ENCODE results near the gene GOLGA6L7.

Gene GOLGA6L7

DNA sequence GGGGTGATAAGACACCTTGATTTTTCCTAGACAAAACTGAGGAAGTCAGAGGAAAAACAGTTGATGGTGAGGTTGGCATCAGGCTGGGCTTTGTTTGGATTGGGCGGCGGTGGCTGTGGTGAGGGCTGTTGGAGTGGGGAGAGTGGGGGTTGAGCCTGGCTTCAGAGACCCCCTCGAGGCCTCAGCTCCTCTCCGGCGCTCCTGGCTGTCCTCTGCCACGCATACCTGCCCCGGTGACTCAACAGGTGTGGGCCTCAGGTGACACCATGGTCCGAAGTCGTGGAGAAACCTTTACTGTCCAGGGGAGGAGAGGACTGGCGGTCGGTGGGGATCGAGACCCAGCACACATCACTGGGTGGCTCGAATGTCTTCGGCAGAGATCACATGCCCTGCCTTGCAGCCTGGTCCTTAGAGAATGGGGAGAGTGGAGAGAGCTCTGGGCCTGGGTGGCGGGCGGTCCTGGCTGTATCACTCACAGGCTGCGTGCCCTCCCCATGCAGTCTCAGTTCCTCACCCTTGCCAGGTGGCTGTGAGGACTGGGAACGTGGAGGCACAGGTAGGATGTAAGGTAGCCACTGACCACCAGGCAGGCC lies 40.0 kb upstream of the GOLGA6L7 start:
- TF ChIP-seq TEAD4 (IDR thresholded peaks at IDR 0.05) (no peak), YY1 (IDR thresholded peaks at IDR 0.05; ENCODE audit: low read depth) (no peak), EGR1 (IDR thresholded peaks at IDR 0.05) (no peak), EP300 (IDR thresholded peaks at IDR 0.05; ENCODE audit: borderline replicate concordance) (no peak), RAD21 (IDR thresholded peaks at IDR 0.05; ENCODE audit: low read depth) (no peak), ZBTB7A (IDR thresholded peaks at IDR 0.05; ENCODE audit: low read depth) (no peak), TCF12 (IDR thresholded peaks at IDR 0.05; ENCODE audit: low read depth) (no peak), NFIC (IDR thresholded peaks at IDR 0.05) (no peak), CREB1 (IDR thresholded peaks at IDR 0.05; ENCODE audit: low read depth) (no peak), CEBPB (IDR thresholded peaks at IDR 0.05) (no peak), TAF1 (IDR thresholded peaks at IDR 0.05; ENCODE audit: low read depth) (no peak), FOXM1 (IDR thresholded peaks at IDR 0.05; ENCODE audit: borderline replicate concordance, low read depth) (no peak)
- TF ChIP-seq, protein P1, sequence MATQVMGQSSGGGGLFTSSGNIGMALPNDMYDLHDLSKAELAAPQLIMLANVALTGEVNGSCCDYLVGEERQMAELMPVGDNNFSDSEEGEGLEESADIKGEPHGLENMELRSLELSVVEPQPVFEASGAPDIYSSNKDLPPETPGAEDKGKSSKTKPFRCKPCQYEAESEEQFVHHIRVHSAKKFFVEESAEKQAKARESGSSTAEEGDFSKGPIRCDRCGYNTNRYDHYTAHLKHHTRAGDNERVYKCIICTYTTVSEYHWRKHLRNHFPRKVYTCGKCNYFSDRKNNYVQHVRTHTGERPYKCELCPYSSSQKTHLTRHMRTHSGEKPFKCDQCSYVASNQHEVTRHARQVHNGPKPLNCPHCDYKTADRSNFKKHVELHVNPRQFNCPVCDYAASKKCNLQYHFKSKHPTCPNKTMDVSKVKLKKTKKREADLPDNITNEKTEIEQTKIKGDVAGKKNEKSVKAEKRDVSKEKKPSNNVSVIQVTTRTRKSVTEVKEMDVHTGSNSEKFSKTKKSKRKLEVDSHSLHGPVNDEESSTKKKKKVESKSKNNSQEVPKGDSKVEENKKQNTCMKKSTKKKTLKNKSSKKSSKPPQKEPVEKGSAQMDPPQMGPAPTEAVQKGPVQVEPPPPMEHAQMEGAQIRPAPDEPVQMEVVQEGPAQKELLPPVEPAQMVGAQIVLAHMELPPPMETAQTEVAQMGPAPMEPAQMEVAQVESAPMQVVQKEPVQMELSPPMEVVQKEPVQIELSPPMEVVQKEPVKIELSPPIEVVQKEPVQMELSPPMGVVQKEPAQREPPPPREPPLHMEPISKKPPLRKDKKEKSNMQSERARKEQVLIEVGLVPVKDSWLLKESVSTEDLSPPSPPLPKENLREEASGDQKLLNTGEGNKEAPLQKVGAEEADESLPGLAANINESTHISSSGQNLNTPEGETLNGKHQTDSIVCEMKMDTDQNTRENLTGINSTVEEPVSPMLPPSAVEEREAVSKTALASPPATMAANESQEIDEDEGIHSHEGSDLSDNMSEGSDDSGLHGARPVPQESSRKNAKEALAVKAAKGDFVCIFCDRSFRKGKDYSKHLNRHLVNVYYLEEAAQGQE (IDR thresholded peaks at IDR 0.05; ENCODE audit: low read depth) = no peak
- TF ChIP-seq, protein P2, sequence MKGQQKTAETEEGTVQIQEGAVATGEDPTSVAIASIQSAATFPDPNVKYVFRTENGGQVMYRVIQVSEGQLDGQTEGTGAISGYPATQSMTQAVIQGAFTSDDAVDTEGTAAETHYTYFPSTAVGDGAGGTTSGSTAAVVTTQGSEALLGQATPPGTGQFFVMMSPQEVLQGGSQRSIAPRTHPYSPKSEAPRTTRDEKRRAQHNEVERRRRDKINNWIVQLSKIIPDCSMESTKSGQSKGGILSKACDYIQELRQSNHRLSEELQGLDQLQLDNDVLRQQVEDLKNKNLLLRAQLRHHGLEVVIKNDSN (IDR thresholded peaks at IDR 0.05) = no peak
- TF ChIP-seq, protein P3, sequence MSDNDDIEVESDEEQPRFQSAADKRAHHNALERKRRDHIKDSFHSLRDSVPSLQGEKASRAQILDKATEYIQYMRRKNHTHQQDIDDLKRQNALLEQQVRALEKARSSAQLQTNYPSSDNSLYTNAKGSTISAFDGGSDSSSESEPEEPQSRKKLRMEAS (IDR thresholded peaks at IDR 0.05) = no peak

DNA sequence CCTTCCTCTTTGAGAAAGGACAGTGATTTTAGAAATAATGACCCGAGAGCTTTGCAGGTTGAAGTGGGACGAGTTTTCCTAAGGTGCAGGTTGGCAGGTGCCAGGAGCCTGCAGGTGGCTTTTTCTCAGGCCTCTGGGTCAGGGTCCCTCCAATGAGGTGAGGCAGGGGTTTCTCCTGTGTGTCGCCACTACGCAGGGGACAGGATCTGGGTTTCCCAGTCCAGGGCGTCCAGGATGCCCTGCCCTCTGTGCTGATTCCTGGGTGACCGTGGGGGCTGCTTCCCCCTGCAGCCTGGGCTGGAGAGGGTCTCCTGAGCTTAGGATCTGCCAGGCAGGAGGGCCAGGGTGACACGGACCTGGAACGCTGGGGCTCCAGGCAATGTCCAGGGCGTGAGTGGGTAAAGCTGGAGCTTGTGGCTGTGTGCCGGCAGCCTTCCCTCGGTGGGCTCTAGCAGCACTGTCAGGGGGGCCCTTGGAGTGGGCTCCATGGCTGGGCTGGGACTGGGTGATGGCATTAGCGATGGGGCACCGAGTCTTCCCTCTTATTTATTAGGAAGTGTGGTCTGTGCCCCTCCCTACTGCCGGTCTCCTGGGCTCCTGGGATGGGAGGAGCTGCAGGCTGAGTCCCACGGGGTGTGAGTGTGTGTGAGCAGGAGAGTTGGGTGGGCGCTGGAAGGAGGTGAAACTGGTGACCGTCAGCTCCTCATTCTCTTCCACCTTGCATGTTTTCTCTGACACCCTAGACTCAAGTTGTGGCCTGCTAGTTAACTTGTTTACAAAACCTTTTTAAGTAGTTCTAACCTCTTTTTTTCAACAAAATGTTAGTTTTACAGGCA lies 39.1 kb upstream of the GOLGA6L7 start:
- TF ChIP-seq, protein P3 (IDR thresholded peaks at IDR 0.05) = no peak
- TF ChIP-seq, protein P2 (IDR thresholded peaks at IDR 0.05) = no peak
- TF ChIP-seq EP300 (IDR thresholded peaks at IDR 0.05; ENCODE audit: borderline replicate concordance) (no peak), ZBTB7A (IDR thresholded peaks at IDR 0.05; ENCODE audit: low read depth) (no peak), CEBPB (IDR thresholded peaks at IDR 0.05) (no peak), NFIC (IDR thresholded peaks at IDR 0.05) (no peak), FOXM1 (IDR thresholded peaks at IDR 0.05; ENCODE audit: borderline replicate concordance, low read depth) (no peak), EGR1 (IDR thresholded peaks at IDR 0.05) (no peak), RAD21 (IDR thresholded peaks at IDR 0.05; ENCODE audit: low read depth) (no peak), TEAD4 (IDR thresholded peaks at IDR 0.05) (no peak), CREB1 (IDR thresholded peaks at IDR 0.05; ENCODE audit: low read depth) (no peak), YY1 (IDR thresholded peaks at IDR 0.05; ENCODE audit: low read depth) (no peak), TAF1 (IDR thresholded peaks at IDR 0.05; ENCODE audit: low read depth) (no peak), TCF12 (IDR thresholded peaks at IDR 0.05; ENCODE audit: low read depth) (no peak)
- TF ChIP-seq, protein P1 (IDR thresholded peaks at IDR 0.05; ENCODE audit: low read depth) = no peak

DNA sequence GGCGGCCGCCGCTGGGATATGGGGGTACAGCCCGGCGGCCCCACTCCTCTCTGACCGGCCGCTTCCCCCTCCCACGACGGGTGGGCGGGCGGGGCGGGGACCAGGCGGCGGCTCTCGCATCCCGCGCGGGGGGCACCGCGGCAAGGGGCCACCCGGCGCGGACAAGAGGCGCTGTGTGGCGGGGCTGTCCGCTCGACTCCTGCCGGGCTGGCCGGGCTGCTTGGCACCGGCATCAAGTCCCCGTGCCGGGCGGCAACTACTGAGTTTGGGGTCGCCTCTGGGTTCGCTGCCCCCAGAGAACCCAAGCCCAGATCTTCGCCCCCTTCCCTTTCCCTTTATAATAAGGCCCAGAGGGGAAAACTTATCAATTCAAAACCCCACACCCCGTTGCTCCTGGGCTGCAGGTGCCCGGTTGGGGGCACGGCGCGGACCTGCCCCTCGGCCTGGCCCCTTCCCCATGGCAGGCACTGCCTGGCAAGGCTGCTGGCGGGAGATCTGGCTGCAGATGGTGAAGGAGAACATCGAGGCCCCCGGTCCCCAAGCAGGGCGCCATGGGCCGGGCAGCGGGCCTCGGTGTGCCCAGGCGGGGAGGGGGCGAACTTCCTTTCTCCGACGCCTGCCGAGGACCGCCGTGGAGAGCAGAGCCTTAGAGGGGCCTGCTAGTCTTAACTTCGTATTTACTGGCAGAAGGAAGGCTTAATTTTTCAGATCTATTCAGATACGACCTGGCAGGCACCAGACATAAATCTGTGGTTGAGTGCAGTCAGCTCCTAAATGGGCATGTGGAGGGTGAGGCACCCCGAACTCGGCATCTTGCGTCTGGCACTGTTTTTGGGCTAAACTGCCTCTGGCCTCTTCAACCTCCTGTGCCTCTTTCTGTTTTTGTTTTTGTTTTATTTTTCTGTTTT lies 38.2 kb upstream of the GOLGA6L7 start:
- TF ChIP-seq CEBPB (IDR thresholded peaks at IDR 0.05) (no peak), EP300 (IDR thresholded peaks at IDR 0.05; ENCODE audit: borderline replicate concordance) (no peak), RAD21 (IDR thresholded peaks at IDR 0.05; ENCODE audit: low read depth) (no peak)
- TF ChIP-seq, protein P3 (IDR thresholded peaks at IDR 0.05) = peak; percentile 2; the same call in 1 of the 2 replicates

DNA sequence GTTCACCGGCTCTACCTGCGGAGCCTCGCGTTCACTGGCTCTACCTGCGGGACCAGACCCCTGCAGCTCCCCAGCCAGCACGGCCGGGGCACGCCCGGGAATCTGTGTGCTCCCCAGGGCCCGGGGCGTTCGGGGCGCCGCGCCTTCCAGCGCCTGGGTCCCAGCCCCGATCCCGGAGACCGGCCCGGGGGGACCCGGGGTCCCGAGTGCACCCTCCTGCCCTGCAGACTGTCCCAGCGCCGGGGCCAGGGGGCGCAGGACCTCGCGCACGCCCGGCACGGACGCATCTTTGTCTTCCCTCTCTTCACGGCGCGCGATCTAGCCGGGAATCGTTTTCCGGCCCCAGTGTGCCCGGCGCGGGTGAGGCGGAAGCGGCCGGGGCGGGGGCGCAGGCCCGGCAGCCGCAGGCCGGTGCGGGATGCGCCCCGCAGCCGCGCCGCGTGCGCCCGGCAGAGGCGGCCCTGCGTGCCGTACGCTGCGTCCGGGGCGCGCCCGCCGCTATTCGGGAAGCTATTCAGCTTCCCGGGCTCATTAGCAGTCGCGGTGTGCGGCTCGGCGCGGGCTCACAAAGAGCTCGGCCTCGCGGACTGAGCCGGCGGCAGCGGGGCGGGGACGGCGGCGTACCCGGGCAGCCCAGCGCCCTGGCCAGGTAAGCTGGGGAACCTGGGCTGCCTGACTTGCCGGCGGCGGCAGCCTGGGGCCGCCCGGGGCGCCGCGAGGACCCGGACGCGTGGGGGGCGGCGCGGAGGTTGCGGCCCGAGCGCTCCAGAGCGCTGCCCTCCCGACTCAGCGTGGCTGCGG lies 37.4 kb upstream of the GOLGA6L7 start, which contains the start of gene APBA2:
Gene APBA2 (plus strand): TSS at position 345 of the 801 bp plus-strand sequence. CDS start 167,911 bp downstream, outside the sequence.
- no peak for TF ChIP-seq EP300 (IDR thresholded peaks at IDR 0.05; ENCODE audit: borderline replicate concordance)
- peak; percentile 34; the same call in 1 of the 2 replicates for TF ChIP-seq TAF1 (IDR thresholded peaks at IDR 0.05; ENCODE audit: low read depth)
- 0 out of 2 replicates have a peak, but pooled peaks have one; percentile 26 for TF ChIP-seq ZBTB7A (IDR thresholded peaks at IDR 0.05; ENCODE audit: low read depth)
